GM18505 (cell line): ENCODE measurements around the gene SMC3.

Experiments
- ATAC-seq: cut with Tn5 transposase; IDR thresholded peaks from one replicate; pipeline ENCODE4 v1.9.1; 2021; ENCODE audit not compliant: unreplicated experiment
- POLR2A ChIP-seq: IDR thresholded peaks from 4 replicates; pipeline ENCODE4 v1.6.1; 2011; ENCODE audit warnings: borderline replicate concordance; ENCODE audit not compliant: insufficient read depth, insufficient read length; ENCODE audit errors: extremely low read depth

The SMC3 gene

DNA sequence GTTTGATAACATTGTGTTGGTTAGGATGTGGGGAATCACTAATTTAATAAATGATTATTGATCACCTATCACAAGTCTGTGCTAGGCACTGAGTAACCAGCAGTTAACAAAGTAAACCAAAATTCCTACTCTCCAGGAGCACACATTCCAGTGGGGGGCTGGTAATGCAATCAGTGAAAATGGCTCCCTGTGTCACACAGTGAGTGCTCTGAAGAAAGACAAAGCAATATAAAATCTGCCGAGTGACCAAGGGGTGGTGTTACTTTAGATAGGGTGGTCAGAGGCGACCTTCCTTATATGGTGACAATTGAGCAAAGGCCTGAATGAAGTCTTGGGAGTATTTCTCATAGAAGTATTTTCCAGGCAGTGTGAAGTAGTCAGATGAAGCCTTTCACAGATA, 13.6 kb upstream of the SMC3 start:
- TF ChIP-seq POLR2A, result no peak
- ATAC-seq, result no peak

DNA sequence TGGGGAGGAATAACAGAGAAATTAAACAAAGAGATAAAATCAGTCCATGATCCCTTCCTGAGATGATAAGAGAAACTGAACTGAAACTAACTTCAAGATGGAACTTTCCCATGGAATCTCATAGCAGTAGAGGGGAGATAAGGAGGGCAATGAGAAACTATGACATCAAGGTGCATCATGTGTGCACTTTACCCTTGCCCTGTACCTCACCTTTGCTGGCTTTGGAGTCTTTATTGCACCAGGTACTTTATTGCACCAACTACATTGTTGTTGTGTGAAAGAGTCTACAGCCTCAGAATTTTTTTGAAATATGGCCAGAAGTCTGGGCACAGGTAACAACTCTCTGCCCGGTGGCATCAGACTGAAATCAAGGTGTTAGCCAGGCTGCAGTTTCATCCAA, 11.2 kb upstream of the SMC3 start:
- ATAC-seq, result no peak
- no peak for TF ChIP-seq POLR2A

DNA sequence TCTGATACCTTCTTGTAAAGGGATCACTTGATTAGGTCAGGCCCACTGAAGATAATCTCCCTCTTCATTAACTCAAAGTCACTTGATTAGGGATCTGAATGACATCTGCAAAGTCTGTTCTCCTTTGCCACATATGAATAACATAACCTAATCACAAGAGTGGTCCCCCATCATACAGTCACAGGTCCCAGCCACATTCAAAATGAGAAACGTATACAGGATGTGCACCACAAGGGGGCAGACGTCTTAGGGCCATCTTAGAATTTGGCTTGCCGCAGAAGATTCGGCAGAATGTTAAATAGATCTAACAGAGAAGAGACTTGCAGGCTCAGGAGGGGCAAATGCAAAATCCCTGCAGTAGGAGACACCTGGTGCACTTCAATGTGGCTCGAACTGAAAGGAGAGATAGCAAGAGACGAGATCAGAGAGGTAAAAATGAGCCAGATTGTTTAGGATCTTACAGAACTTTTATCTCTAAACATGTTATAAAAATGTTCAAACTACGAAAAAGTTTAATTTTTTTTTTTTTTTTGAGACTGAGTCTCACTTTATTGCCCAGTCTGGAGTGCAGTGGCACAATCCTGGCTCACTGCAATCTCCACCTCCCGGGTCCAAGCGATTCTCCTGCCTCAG, 10.4 kb upstream of the SMC3 start:
- TF ChIP-seq POLR2A, result no peak
- no peak for ATAC-seq

DNA sequence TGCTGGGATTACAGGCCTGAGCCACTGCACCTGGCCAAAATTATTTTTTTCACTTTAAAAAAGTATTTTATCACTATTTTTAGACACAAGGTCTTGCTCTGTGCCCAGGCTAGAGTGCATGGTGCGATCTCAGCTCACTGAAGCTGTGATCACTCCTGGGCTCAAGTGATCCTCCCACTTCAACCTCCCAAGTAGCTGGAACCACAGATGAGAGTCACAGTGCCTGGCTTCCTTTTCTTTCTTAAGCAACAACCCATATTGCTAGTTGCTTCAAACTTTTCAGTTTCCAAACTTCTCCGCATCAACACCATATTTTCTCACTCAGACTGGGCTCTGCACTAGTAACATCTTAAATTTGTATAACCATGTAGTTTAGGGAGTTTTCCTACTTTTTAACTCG, 9.5 kb upstream of the SMC3 start:
- no peak for ATAC-seq
- no peak for TF ChIP-seq POLR2A

DNA sequence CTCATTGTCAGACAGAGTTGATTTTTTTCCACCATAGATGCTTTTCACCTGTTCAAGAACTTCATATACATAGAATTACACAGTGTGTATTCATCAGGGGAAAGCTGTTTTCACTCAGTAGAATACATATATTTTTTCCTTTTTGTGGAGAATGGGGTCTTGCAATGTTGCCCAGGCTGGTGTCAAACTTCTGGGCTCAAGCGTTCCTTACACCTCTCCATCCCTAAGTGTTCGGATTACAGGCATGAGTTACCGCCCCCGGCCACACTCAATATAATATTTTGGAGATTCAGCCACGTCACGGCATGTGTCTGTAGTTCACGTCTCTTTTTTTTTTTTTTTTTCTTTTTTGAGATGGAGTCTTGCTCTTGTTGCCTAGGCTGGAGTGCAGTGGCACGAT, 7.5 kb upstream of the SMC3 start:
- no peak for ATAC-seq
- no peak for TF ChIP-seq POLR2A

DNA sequence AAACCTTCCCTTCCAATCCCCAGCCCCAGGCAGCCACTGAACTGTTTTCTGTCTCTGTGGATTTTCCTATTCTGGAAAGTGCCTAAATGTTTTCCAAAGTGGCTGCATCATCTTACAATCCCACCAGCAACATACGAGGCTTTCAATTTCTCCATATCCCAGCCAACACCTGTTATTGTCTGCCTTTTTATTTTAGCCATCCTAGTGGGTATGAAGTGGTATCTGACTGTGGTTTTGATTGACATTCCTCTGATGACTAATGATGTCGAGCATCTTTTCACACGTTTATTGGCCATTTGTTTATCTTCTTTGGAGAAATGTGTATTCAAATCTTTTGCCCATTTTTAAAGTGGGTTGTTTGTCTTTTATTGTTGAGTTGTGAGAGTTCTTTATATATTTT, 6.2 kb upstream of the SMC3 start:
- no peak for ATAC-seq
- no peak for TF ChIP-seq POLR2A

DNA sequence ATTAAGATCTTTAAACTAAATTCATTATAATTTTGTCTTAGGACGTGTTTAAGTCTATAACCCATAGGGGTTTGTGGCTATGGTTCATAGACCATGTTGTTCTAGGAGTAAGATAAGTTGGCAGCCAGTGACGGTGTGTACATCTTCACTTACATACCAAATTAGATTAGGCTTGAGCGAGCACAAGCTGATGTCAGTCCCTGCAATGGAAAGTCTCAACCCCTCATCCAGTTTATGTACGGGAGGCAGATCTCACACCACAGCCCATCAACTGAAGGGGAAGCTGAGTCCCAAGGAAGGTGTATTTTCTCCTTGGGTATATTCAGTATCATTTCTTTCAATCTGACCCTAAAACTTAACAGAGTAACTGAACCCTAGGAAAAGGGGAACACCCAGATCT, 5.1 kb upstream of the SMC3 start:
- no peak for TF ChIP-seq POLR2A
- no peak for ATAC-seq

DNA sequence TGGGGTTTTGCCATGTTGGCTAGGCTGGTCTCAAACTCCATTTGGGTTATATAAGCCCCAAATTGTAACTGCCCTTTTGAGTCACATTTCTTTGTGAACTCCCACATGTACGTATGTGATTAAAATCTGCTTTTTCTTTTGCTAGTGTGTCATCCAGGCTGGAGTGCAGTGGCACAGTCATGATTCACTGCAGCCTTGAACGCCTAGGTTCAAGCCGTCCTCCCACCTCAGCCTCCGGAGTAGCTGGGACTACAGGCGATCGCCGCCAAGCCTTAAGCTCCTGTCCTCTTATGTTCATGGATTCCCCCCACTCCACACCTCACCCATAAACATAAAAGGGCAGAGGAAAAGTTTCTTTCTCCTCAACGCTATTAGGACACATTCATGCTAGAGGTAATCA, 4.4 kb upstream of the SMC3 start:
- ATAC-seq, result no peak
- TF ChIP-seq POLR2A, result no peak

DNA sequence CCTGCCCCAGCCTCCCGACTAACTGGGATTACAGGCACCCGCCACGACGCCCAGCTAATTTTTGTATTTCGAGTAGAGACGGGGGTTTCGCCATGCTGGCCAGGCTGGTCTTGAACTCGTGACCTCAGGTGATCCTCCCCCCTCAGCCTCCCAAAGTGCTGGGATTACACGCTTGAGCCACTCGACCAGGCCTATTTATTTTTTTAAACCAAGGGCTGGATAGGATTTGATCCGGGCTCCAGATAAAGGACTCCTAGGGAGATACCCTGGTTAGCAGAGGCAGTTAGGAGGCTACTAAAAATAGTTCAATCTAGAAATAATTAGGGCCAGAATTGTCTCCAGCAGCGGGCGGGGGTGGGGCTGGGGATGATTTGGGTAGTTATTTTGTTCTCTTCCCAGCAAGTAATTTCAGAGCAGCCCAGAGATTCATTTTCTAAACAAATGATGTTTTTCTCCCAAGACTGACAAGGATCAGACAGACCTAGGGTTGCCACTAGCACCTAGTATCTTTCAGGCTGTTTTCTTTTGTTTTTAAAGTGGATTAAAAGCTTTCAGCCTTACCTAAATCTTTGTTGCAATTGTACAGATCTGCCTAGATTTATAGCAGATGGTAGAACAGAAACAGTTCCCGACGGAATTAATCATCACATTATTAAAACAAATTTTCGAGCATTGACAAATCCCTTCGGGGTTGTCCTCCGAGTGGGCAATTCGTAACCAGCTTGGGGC, 859 bp upstream of the SMC3 start:
- ATAC-seq, result no peak
- TF ChIP-seq POLR2A, result no peak

DNA sequence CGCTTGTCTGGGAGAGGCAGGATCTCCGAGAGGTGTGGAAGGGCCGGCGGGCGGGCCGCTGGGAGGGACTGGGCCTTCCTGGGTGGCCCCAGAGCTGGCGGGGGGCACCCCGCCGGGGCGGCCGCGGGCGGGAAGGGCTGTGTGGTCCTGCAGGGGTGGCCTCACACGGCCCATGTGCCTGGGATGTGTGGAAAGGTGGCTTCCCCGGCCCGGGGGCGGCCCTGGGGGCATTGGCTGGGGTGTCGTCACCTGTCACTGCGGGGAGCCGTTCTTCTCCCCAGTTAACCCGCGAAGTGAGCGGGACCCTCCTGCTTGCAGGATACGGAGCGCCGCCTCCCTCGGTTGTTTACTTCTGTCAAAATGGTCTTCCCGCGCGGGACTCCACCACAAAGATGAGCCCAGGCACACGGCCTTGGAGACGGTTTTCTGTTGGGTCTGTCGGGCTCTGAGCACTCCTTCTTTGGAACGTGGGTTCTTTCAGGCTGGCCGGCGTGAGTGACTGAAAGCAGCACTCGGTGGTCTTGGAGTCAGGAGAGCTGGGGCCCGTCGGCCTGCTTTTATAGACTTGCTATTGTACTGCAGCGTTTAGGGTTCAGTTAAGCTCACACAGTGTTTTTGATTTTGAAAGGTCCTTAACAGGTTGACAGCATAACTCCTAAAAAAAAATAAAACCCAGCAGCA, 700 bp downstream of the SMC3 start:
- no peak for TF ChIP-seq POLR2A
- peak; percentile 39 for ATAC-seq

DNA sequence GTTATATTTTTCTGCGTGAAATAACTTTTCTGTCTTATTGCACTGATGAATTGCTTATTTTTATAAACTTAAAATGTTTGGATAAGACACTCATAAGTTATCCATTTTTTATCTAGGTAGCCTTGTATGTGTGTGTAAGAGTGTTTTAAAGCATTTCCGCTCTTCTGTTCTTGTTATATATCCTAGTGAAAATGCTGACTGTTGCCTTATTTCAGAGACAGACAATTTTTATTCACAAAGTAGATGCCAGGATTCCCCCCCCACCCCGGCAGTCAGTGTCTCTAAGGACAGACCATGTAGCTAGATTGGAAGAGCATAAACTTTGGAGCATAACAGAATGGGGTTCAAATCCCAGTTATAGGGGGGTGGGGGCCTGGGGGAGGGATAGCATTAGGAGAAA, 1.6 kb downstream of the SMC3 start:
- no peak for ATAC-seq
- no peak for TF ChIP-seq POLR2A

DNA sequence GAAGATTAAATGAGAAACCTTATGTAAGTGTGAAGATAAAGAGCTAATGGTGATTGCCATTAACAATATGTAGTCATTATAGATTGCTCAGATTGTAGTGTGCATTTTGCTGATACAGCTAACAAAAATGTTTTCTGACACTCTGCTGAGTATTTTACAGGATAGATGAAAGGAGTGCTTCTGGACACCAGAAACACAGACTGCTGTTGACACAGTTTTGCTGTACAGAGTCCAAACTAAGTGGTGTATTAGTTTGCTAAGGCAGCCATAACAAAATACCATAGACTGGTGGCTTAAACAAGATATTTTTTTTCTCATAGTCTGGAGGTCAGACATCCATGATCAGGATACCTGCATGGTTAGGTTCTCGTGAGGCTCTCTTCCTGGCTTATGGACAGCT, 2.2 kb downstream of the SMC3 start:
- TF ChIP-seq POLR2A, result no peak
- ATAC-seq, result no peak

DNA sequence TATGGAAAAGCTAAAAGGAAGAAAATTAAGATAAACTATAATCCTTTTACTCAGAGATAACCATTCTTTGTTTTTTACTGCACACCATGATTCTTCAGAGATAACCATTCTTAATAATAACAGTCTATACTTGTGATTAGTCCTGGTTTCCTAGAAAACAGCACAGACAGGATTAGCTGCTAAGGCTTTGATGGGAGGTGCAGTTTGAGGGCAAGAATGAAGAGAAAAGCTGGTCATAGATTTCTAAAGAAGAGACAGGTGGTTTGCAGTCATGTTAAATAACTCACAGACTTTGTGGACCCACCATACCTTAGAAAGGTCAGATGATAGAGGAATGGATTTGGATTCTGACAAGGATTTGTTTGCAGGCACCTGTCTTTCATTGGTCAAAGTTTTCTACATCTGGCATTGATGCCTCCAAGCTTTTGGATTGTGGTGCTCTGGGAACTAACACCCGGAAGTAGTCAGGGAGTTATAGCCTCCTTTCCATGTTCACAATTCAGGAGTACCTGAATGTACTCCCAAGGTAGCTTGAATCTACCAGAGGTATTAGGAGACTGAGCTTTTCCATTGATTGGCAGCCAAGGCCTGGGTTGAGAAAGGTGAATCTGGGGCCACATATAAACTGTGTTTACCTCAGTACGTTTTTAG, 3.7 kb downstream of the SMC3 start:
- no peak for TF ChIP-seq POLR2A
- ATAC-seq, result no peak
